ENCODE measurements around the gene P2RY8. TPM values are rescaled to one million over a fixed set of nuclear protein-coding genes. Genes with fewer than 3 reads are reported as not detected.

Gene P2RY8
- total RNA-seq, 1 experiment from 2014 or later, result not detected

DNA sequence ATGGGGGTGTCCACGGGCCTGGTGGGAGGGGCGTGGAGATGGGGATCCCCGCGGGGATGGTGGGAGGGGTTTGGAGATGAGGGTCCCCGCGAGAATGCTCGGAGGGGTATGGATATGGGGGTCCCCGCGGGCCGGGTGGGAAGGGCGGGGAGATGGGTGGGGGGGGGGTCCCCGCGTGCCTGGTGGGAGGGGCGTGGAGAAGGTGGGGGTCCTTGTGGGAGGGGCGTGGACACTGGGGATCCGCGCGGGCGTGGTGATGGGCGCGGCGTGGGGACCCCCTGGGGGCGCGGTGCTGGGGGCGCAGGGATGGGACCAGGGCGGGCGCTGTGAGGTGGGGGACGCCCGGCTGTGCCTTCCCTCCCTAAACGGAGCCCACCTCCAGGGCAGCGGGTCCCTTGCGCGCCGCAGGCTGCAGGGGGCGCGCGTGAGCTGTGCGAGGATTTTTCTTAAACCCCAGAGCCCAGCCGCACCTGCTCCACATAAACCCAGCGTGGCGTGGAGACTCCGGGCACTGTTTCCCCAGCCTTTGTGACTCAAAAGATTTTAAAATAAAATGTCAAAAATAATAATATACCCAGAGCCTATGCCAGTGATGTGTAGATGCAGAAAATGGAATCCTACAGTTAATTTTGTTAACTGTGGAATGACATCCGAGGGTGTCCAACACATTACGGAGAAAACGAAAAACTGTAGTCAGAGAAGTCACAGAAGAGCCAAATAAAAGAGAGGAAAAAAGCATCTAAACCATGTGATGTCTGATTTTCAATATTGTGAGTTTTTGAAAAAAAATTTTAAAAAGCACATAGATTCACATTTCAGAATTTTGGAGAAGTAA, 82.8 kb downstream of the P2RY8 start:
- BruUV-seq (replicated peaks), result no TSS peak
- CTCF ChIA-PET, result no interaction called here
- no peaks in the 10 kb centered on the region for H3K4me1 Mint-ChIP-seq (ENCODE audit: low read depth, unreplicated experiment)
- DNase-seq, result peak; percentile 77 to 86
- peaks cover 2% of the 10 kb centered on the region for H3K27me3 Mint-ChIP-seq (ENCODE audit: insufficient read depth, unreplicated experiment)
- H3K9me3 Mint-ChIP-seq (ENCODE audit: unreplicated experiment), result peaks cover 6% of the 10 kb centered on the region
- peaks cover 24% of the 10 kb centered on the region for H3K36me3 Mint-ChIP-seq (ENCODE audit: insufficient read depth, unreplicated experiment)
- intact Hi-C loops (cut with micrococcal nuclease; ENCODE audit: unreplicated experiment), result loop anchor here (1.0 to 10.0 kb wide), 4 partner anchors 61 to 1171 kb away; partner anchors contain the start of genes GTPBP6 and SLC25A6
- no peaks in the 10 kb centered on the region for H3K27me3 ChIP-seq (replicated peaks; ENCODE audit: control insufficient read depth, insufficient read depth, low read length)
- TF ChIP-seq, protein P1, sequence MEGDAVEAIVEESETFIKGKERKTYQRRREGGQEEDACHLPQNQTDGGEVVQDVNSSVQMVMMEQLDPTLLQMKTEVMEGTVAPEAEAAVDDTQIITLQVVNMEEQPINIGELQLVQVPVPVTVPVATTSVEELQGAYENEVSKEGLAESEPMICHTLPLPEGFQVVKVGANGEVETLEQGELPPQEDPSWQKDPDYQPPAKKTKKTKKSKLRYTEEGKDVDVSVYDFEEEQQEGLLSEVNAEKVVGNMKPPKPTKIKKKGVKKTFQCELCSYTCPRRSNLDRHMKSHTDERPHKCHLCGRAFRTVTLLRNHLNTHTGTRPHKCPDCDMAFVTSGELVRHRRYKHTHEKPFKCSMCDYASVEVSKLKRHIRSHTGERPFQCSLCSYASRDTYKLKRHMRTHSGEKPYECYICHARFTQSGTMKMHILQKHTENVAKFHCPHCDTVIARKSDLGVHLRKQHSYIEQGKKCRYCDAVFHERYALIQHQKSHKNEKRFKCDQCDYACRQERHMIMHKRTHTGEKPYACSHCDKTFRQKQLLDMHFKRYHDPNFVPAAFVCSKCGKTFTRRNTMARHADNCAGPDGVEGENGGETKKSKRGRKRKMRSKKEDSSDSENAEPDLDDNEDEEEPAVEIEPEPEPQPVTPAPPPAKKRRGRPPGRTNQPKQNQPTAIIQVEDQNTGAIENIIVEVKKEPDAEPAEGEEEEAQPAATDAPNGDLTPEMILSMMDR (IDR thresholded peaks at IDR 0.05; ENCODE audit: insufficient read depth in 1 of 2, low read depth in 1 of 2, low read length in 1 of 2, severe bottlenecking in 1 of 2, unreplicated experiment in 1 of 2), result peak; percentile 90 to 96
- H3K4me3 Mint-ChIP-seq (ENCODE audit: unreplicated experiment), result no peak overlapping the region
- no peak overlapping the region for H3K27ac Mint-ChIP-seq (ENCODE audit: unreplicated experiment)
- POLR2A ChIA-PET, result no interaction called here
- no peaks in the 10 kb centered on the region for H3K4me1 ChIP-seq
- no peaks in the 10 kb centered on the region for H3K9me3 ChIP-seq
- peak overlapping the region; percentile 25 for H3K4me3 ChIP-seq (ENCODE audit: low read depth, low read length)
- H3K36me3 ChIP-seq (ENCODE audit: control insufficient read depth, insufficient read depth, low read length), result no peaks in the 10 kb centered on the region

DNA sequence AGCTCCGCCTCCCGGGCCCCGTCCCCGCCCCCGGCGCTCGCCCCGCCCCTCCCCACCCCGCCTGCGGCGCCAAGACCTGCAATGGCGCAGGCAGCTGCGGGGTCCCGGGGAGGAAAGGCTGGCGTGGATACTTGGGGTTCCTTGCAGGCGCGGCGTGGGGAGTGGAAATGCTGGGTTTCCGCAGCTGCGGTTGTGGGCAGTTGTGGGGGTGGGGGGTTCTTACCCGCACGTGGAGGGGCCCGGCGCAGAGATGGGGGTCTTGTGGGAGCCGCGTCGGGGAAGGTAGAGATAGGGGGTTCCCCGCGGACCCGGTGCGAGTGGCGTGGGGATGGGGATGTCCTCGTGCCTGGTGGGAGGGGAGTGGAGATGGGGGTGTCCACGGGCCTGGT, 83.6 kb downstream of the P2RY8 start:
- peak overlapping the region; percentile 86 for H3K4me3 ChIP-seq (ENCODE audit: low read depth, low read length)
- no peaks in the 10 kb centered on the region for H3K36me3 ChIP-seq (ENCODE audit: control insufficient read depth, insufficient read depth, low read length)
- no peaks in the 10 kb centered on the region for H3K4me1 ChIP-seq
- intact Hi-C loops (cut with micrococcal nuclease; ENCODE audit: unreplicated experiment), result loop anchor here (2.0 to 10.0 kb wide), 3 partner anchors 61 to 1171 kb away; partner anchors contain the start of genes GTPBP6 and SLC25A6
- no peak for DNase-seq
- POLR2A ChIA-PET, result no interaction called here
- CTCF ChIA-PET, result no interaction called here
- Mint-ChIP-seq H3K36me3 (ENCODE audit: insufficient read depth, unreplicated experiment) (peaks cover 31% of the 10 kb centered on the region), H3K9me3 (ENCODE audit: unreplicated experiment) (peaks cover 13% of the 10 kb centered on the region), H3K27me3 (ENCODE audit: insufficient read depth, unreplicated experiment) (peaks cover 2% of the 10 kb centered on the region), H3K4me1 (ENCODE audit: low read depth, unreplicated experiment) (no peaks in the 10 kb centered on the region), H3K4me3 (ENCODE audit: unreplicated experiment) (peak overlapping the region; percentile 73), H3K27ac (ENCODE audit: unreplicated experiment) (peak overlapping the region; percentile 30)
- TF ChIP-seq, protein P1 (IDR thresholded peaks at IDR 0.05; ENCODE audit: insufficient read depth in 1 of 2, low read depth in 1 of 2, low read length in 1 of 2, severe bottlenecking in 1 of 2, unreplicated experiment in 1 of 2), result no peak
- no peaks in the 10 kb centered on the region for H3K9me3 ChIP-seq
- H3K27me3 ChIP-seq (replicated peaks; ENCODE audit: control insufficient read depth, insufficient read depth, low read length), result no peaks in the 10 kb centered on the region
- BruUV-seq (replicated peaks), result no TSS peak

DNA sequence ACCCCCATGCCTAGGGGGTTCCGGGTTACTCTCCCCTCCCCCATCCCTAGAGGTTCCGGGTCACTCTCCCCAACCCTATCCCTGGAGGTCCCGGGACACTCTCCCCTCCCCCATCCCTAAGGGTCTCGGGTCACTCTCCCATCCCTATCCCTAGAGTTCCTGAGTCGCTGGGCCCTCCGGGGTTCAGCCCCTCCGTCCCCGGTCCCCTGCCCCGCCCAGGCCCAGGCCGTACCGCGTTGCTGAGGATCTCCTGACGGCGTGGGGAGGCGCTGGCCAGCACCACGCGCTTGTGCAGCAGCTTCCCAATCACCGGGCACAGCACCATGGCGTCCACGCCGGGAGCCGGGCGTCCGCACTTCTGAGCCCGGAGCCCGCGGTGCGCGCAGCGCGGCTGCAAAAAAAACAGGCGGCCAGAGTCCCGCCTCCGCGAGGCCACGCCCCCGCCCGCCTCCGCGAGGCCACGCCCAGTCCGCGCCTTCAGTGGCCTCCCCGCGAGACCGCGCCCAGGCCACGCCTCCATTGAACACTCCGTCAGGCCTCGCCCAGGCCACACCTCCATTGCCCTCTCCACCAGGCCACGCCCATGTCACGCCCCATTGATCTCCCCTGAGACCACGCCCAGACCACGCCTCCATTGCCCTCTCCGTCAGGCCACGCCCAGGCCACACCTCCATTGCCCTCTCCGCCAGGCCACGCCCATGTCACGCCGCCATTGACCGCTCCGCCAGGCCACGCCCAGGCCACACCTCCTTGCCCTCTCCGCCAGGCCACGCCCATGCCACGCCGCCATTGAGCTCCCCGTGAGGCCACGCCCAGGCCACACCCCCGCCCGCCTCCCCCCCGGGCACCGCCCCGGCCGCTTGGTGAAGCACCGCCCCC, 84.2 kb downstream of the P2RY8 start, which contains the start of gene ASMTL:
Gene ASMTL, minus strand, starts transcription at position 394 of the 879 bp plus-strand sequence. Its CDS starts 69 bp downstream, at position 325.
- intact Hi-C loops (cut with micrococcal nuclease; ENCODE audit: unreplicated experiment), result loop anchor here (2.0 to 10.0 kb wide), 3 partner anchors 60 to 1172 kb away; partner anchors contain the start of genes GTPBP6 and SLC25A6
- H3K27me3 Mint-ChIP-seq (ENCODE audit: insufficient read depth, unreplicated experiment), result peaks cover 2% of the 10 kb centered on the region
- H3K9me3 ChIP-seq, result no peaks in the 10 kb centered on the region
- peak within 1 kb of the TSS; percentile 30 for H3K27ac Mint-ChIP-seq (ENCODE audit: unreplicated experiment)
- H3K4me3 ChIP-seq (ENCODE audit: low read depth, low read length), result peak within 1 kb of the TSS; percentile 98
- no peaks in the 10 kb centered on the region for H3K27me3 ChIP-seq (replicated peaks; ENCODE audit: control insufficient read depth, insufficient read depth, low read length)
- H3K9me3 Mint-ChIP-seq (ENCODE audit: unreplicated experiment), result peaks cover 20% of the 10 kb centered on the region
- no TSS peak for BruUV-seq (replicated peaks)
- no peaks in the 10 kb centered on the region for H3K4me1 ChIP-seq
- CTCF ChIA-PET, result no interaction called here
- POLR2A ChIA-PET, result no interaction called here
- H3K36me3 ChIP-seq (ENCODE audit: control insufficient read depth, insufficient read depth, low read length), result no peaks in the 10 kb centered on the region
- H3K4me3 Mint-ChIP-seq (ENCODE audit: unreplicated experiment), result peak within 1 kb of the TSS; percentile 73
- H3K4me1 Mint-ChIP-seq (ENCODE audit: low read depth, unreplicated experiment), result no peaks in the 10 kb centered on the region
- TF ChIP-seq, protein P1 (IDR thresholded peaks at IDR 0.05; ENCODE audit: insufficient read depth in 1 of 2, low read depth in 1 of 2, low read length in 1 of 2, severe bottlenecking in 1 of 2, unreplicated experiment in 1 of 2), result no peak
- peaks cover 38% of the 10 kb centered on the region for H3K36me3 Mint-ChIP-seq (ENCODE audit: insufficient read depth, unreplicated experiment)
- peak; percentile 99 for DNase-seq
